CD14-positive monocyte (primary cell): ENCODE results near the gene IFNGR1. TPM values are rescaled to one million over a fixed set of nuclear protein-coding genes. Genes with fewer than 3 reads are reported as not detected.

Experiments used
- DNase-seq, 3 donors: peaks; one replicate each; pipeline ENCODE4 v3.0.0-alpha.2; 2011 to 2022
- H2AFZ ChIP-seq: 2 replicates; pipeline ENCODE4 v1.6.0; 2012; ENCODE audit warnings: mild to moderate bottlenecking, low read depth, low read length, inconsistent platforms; ENCODE audit not compliant: insufficient read depth, poor library complexity, severe bottlenecking
- H3K27ac ChIP-seq, 2 donors: 1 replicate in 1 of 2; 2 replicates in 1 of 2; pipeline ENCODE4 v1.5.1; 2012 to 2013; ENCODE audit warnings: low read length in 2 of 2, control low read depth in 1 of 2, inconsistent platforms in 1 of 2, low read depth in 1 of 2, mild to moderate bottlenecking in 1 of 2
- H3K27me3 ChIP-seq, 2 donors: one replicate each; pipeline versions ENCODE4 v1.6.0 to v1.6.1; 2011 to 2013; ENCODE audit warnings: low read length in 2 of 2; ENCODE audit not compliant: control insufficient read depth in 2 of 2, insufficient read depth in 2 of 2
- H3K36me3 ChIP-seq, 2 donors: replicated peaks in 1 of 2; 1 replicate in 1 of 2; 2 replicates in 1 of 2; pipeline versions ENCODE4 v1.5.1 to v1.6.1; 2012 to 2013; ENCODE audit warnings: low read length in 2 of 2, control low read depth in 1 of 2, inconsistent platforms in 1 of 2, mild to moderate bottlenecking in 1 of 2; ENCODE audit not compliant: insufficient read depth in 2 of 2, control insufficient read depth in 1 of 2
- H3K4me1 ChIP-seq, 2 donors: 1 replicate in 1 of 2; 2 replicates in 1 of 2; pipeline versions ENCODE4 v1.5.1 to v1.6.1; 2012 to 2013; ENCODE audit warnings: low read length in 2 of 2, control low read depth in 1 of 2, inconsistent platforms in 1 of 2, mild to moderate bottlenecking in 1 of 2, moderate library complexity in 1 of 2; ENCODE audit not compliant: insufficient read depth in 2 of 2, control insufficient read depth in 1 of 2
- H3K4me2 ChIP-seq: replicated peaks from 2 replicates; pipeline ENCODE3; 2012; ENCODE audit warnings: low read length, moderate library complexity, mild to moderate bottlenecking; ENCODE audit not compliant: poor library complexity, severe bottlenecking; ENCODE audit errors: extremely low read depth
- H3K4me3 ChIP-seq, 3 experiments: fragments of 200-600 bp in 1 of 3; sonication (generic) in 1 of 3; replicated peaks in 1 of 3; 1 replicate in 2 of 3; 2 replicates in 1 of 3; pipeline ENCODE4 v1.5.1; 2011 to 2013; ENCODE audit warnings: low read length in 3 of 3, mild to moderate bottlenecking in 3 of 3, control low read depth in 2 of 3, low read depth in 2 of 3, inconsistent platforms in 1 of 3, moderate library complexity in 1 of 3
- H3K79me2 ChIP-seq: 2 replicates; pipeline ENCODE4 v1.6.0; 2012; ENCODE audit warnings: mild to moderate bottlenecking, control low read depth, inconsistent platforms, low read length, moderate library complexity; ENCODE audit not compliant: insufficient read depth
- H3K9ac ChIP-seq: 2 replicates; pipeline ENCODE4 v1.6.0; 2017; ENCODE audit warnings: low read length, mild to moderate bottlenecking; ENCODE audit not compliant: insufficient read depth, poor library complexity, severe bottlenecking
- H3K9me3 ChIP-seq, 2 donors: replicated peaks in 1 of 2; 1 replicate in 1 of 2; 2 replicates in 1 of 2; pipeline versions ENCODE4 v1.5.1 to v1.6.1; 2012 to 2013; ENCODE audit warnings: low read length in 2 of 2, control low read depth in 1 of 2; ENCODE audit not compliant: control insufficient read depth in 1 of 2, insufficient read depth in 1 of 2
- H4K20me1 ChIP-seq: 2 replicates; pipeline ENCODE4 v1.6.0; 2012; ENCODE audit warnings: mild to moderate bottlenecking, low read length, control low read depth, moderate library complexity; ENCODE audit not compliant: insufficient read depth
- H3K27ac Mint-ChIP-seq, 7 donors: one replicate each; pipeline ENCODE4 v1.8.0; 2020; ENCODE audit warnings: mild to moderate bottlenecking in 7 of 7, mixed read lengths in 7 of 7, moderate library complexity in 6 of 7, inconsistent platforms in 2 of 7
- H3K27me3 Mint-ChIP-seq, 3 donors: one replicate each; pipeline ENCODE4 v1.8.0; 2021 to 2022; ENCODE audit warnings: low read depth in 3 of 3, mild to moderate bottlenecking in 3 of 3, mixed read lengths in 3 of 3, moderate library complexity in 3 of 3, inconsistent platforms in 1 of 3
- H3K36me3 Mint-ChIP-seq, 2 donors: one replicate each; pipeline ENCODE4 v1.8.0; 2020; ENCODE audit warnings: mixed read lengths in 2 of 2, inconsistent platforms in 1 of 2, mild to moderate bottlenecking in 1 of 2
- H3K4me1 Mint-ChIP-seq: one replicate; pipeline ENCODE4 v1.8.0; 2020; ENCODE audit warnings: mild to moderate bottlenecking, mixed read lengths
- H3K4me3 Mint-ChIP-seq, 2 donors: one replicate each; pipeline ENCODE4 v1.8.0; 2020; ENCODE audit warnings: mild to moderate bottlenecking in 2 of 2, mixed read lengths in 2 of 2, moderate library complexity in 1 of 2
- H3K9me3 Mint-ChIP-seq, 7 donors: one replicate each; pipeline ENCODE4 v1.8.0; 2020 to 2022; ENCODE audit warnings: mixed read lengths in 7 of 7, mild to moderate bottlenecking in 6 of 7, moderate library complexity in 6 of 7, inconsistent platforms in 2 of 7
- WGBS: methylation state at CpG from one replicate; pipeline ENCODE4 v1.1.5; 2013; ENCODE audit warnings: missing lambda C conversion rate; ENCODE audit not compliant: insufficient coverage; 5-methylcytosine and 5-hydroxymethylcytosine counted together
- intact Hi-C, 2 donors: fragments of 100-400 bp; cut with micrococcal nuclease; formaldehyde crosslinking; loops; one replicate each; pipeline versions ENCODE4 v1.15.0 to v1.15.1; 2023
- polyA plus RNA-seq, 3 donors: library from polyadenylated mRNA; depleted of rRNA in 1 of 3; unstranded in 2 of 3; stranded (reverse) in 1 of 3; fragments of 300-500 nt in 2 of 3; fragments of >200 nt in 1 of 3; fragmentation: Illumina TruSeq in 2 of 3; gene quantifications; 1 replicate in 2 of 3; 2 replicates in 1 of 3; pipeline ENCODE4 v1.2.3, GENCODE V29; 2012 to 2021
- TF ChIP-seq, protein P1 (sequence below): fragments of 200-600 bp; IDR thresholded peaks from one replicate; pipeline ENCODE4 v1.8.0; 2022; ENCODE audit warnings: antibody characterized with exemption, mild to moderate bottlenecking

Gene IFNGR1
- polyA plus RNA-seq, 3 donors = 204 to 372 (median 364) TPM

DNA sequence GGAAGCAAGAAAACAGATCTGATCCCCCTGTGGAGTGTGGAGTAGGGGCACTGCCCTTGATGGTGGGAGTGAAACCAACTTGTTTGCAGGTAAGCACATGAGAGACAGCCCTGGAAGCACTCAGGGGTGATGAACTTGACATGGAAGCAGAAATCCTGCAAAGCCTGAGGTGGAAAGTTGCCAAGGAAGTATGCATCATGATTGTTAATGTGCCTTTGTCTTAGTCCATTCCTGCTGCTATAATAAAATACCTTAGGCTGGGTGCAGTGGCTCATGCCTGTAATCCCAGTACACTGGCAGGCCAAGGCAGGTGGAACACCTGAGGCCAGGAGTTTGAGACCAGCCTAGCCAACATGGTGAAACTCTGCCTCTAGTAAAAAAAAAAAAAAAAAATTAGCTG lies 40.2 kb upstream of the IFNGR1 start:
- Mint-ChIP-seq H3K4me1 (peaks cover 14% of the 10 kb centered on the region), H3K9me3 (peaks cover 12 to 26% (median 21%) of the 10 kb centered on the region in 7 donors), H3K4me3 (no peak overlapping the region), H3K27ac (no peak overlapping the region), H3K27me3 (no peaks in the 10 kb centered on the region), H3K36me3 (peaks cover 3 to 6% of the 10 kb centered on the region in 2 donors)
- Histone ChIP-seq H3K4me2 (no peak overlapping the region), H3K4me1 (peaks cover 9 to 14% of the 10 kb centered on the region in 2 donors), H3K27ac (no peak overlapping the region), H3K27me3 (no peaks in the 10 kb centered on the region), H3K9me3 (peaks cover 17 to 20% of the 10 kb centered on the region in 2 donors), H4K20me1 (no peaks in the 10 kb centered on the region), H3K9ac (no peak overlapping the region), H3K79me2 (no peaks in the 10 kb centered on the region), H2AFZ (no peak overlapping the region), H3K36me3 (no peaks in the 10 kb centered on the region), H3K4me3 (no peak overlapping the region)
- DNase-seq = no peak
- intact Hi-C loops = no loop called here
- TF ChIP-seq, protein P1, sequence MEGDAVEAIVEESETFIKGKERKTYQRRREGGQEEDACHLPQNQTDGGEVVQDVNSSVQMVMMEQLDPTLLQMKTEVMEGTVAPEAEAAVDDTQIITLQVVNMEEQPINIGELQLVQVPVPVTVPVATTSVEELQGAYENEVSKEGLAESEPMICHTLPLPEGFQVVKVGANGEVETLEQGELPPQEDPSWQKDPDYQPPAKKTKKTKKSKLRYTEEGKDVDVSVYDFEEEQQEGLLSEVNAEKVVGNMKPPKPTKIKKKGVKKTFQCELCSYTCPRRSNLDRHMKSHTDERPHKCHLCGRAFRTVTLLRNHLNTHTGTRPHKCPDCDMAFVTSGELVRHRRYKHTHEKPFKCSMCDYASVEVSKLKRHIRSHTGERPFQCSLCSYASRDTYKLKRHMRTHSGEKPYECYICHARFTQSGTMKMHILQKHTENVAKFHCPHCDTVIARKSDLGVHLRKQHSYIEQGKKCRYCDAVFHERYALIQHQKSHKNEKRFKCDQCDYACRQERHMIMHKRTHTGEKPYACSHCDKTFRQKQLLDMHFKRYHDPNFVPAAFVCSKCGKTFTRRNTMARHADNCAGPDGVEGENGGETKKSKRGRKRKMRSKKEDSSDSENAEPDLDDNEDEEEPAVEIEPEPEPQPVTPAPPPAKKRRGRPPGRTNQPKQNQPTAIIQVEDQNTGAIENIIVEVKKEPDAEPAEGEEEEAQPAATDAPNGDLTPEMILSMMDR = no peak

DNA sequence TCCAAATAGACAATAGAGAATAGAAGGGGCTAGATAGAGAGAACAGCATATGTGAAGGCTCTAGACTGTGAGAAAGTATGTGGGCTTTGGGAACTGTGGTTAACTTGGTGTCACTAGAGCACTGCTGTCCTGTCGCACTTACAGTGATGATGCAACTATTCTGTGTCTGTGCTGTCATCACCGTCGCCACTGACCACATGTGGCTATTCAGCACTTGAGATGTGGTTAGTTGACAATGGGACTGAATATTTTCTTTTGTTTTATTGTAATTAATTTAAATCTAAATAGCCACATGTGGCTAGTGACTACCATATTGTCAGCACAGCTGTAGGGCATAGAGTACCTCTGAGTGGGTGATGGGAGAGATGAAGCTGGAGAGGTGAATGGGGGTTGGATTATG lies 39.0 kb upstream of the IFNGR1 start:
- Mint-ChIP-seq H3K27me3 (no peaks in the 10 kb centered on the region), H3K27ac (peak overlapping the region in 6 of 7 donors; percentile 27 to 91 (median 77)), H3K4me3 (no peak overlapping the region), H3K9me3 (peaks cover 15 to 37% (median 29%) of the 10 kb centered on the region in 7 donors), H3K36me3 (peaks cover 3 to 7% of the 10 kb centered on the region in 2 donors), H3K4me1 (peaks cover 14% of the 10 kb centered on the region)
- Histone ChIP-seq H3K9me3 (peaks cover 24 to 31% of the 10 kb centered on the region in 2 donors), H3K36me3 (no peaks in the 10 kb centered on the region), H3K9ac (no peak overlapping the region), H3K4me3 (no peak overlapping the region), H3K4me2 (no peak overlapping the region), H3K27ac (no peak overlapping the region), H3K79me2 (no peaks in the 10 kb centered on the region), H3K27me3 (no peaks in the 10 kb centered on the region), H3K4me1 (peaks cover 9 to 14% of the 10 kb centered on the region in 2 donors), H4K20me1 (no peaks in the 10 kb centered on the region), H2AFZ (no peak overlapping the region)
- intact Hi-C loops = no loop called here
- TF ChIP-seq, protein P1 = no peak
- peak; percentile 84 to 90 (median 84) for DNase-seq
- WGBS = no CpG with 5 or more reads among the region's 3 CpGs
